Epithelial cell of proximal tubule (primary cell): ENCODE results near the gene PCSK5. TPM values are rescaled to one million over a fixed set of nuclear protein-coding genes. Genes with fewer than 3 reads are reported as not detected.

Source experiments
- DNase-seq: peaks from one replicate; pipeline ENCODE4 v3.0.0-alpha.2; 2011; ENCODE audit warnings: low read depth
- H3K4me3 ChIP-seq: 2 replicates; pipeline ENCODE4 v1.5.1; 2011; ENCODE audit warnings: low read depth, mild to moderate bottlenecking, low read length
- CTCF ChIP-seq: conservative IDR thresholded peaks from 2 replicates; pipeline ENCODE4 v1.5.1; 2012; ENCODE audit warnings: low read depth, mild to moderate bottlenecking, low read length
- total RNA-seq: library from RNA; depleted of rRNA; stranded (reverse); fragments of >200 nt; gene quantifications from 2 replicates; pipeline ENCODE4 v1.2.3, GENCODE V29; 2015

Gene PCSK5
- total RNA-seq, 1 donor from 2014 or later = 23.2 TPM

GRCh38 chr9:75907329-75907728, 16.9 kb downstream of the PCSK5 start:
- TF ChIP-seq CTCF = no peak
- no peak for DNase-seq
- no peak overlapping the region for H3K4me3 ChIP-seq

DNA sequence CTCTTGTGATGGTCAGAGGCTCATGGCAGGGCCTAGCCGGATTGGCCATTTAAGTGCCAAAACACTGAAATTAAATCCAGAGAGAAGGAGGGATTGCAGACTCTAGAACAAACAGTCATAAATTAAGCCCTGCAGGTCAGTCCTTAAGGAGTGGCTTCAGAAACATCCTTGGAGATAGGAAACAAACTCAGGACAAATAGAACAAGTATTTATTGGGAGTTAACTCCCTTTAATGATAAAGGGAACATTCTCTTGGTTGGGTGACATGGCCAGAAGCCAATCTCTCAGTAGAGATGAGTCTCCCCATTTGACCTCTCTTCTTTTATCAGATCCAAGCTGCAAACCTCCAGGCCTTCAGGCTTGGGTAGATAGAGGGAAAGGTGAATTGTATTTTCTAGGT, 17.4 kb downstream of the PCSK5 start:
- TF ChIP-seq CTCF = no peak
- no peak overlapping the region for H3K4me3 ChIP-seq
- no peak for DNase-seq

DNA sequence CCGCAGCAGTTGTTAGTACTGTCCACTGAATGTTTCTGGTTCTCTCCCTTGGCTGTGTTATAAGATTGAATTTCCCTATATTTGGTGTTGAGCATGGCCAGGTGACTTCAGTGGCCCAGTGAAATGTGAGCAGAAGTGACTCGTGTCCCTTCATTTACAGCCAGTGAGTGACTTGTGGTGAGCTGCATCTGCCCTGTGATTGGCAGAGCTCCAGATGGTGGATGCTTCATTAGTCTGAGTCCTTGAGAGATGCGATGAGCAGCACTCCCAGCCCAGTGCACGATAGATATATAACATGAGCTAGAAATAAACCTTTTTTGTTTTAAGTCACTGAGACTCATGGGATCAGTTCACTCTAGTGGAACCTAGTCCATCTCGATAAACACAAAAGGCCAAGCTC, 19.3 kb downstream of the PCSK5 start:
- H3K4me3 ChIP-seq = no peak overlapping the region
- TF ChIP-seq CTCF = no peak
- no peak for DNase-seq

DNA sequence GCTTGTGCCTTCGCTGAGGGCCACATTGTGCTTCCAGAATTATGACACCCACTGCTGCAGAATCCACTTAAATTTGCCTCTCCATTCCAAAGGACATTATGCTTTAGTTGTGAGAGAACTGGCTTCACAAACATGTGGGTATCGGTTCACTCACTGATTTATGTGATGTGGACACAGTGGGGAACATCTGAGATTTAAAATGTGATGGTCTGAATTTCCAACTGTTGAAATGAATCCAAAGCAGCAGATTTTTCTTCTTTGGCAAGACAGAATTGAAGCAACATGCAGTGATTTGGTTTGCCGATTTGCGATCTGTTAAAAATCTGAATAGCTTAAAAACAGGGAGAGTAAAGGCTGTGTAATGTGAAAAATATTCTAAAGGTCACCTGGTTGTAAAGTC, 20.3 kb downstream of the PCSK5 start:
- H3K4me3 ChIP-seq = no peak overlapping the region
- no peak for DNase-seq
- no peak for TF ChIP-seq CTCF

DNA sequence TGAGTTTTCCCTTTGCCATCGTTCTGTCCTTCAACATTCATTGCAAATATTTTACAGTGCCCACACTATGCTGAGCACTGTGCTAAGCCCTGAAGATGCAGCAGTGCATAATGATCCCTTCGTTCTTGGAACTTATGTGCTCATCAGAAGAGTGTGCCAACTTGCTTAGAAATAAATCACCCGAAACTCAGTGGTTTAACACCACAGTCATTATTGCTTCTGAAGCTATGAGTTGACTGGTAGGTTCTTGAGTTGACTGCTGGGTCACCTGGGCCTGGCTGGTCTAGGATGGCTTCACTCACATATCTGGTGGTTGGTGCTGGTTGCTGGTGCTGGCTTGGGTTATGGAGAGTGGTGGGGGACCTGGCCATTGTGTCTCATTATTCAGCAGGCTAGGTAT, 20.9 kb downstream of the PCSK5 start:
- no peak for TF ChIP-seq CTCF
- no peak overlapping the region for H3K4me3 ChIP-seq
- no peak for DNase-seq

DNA sequence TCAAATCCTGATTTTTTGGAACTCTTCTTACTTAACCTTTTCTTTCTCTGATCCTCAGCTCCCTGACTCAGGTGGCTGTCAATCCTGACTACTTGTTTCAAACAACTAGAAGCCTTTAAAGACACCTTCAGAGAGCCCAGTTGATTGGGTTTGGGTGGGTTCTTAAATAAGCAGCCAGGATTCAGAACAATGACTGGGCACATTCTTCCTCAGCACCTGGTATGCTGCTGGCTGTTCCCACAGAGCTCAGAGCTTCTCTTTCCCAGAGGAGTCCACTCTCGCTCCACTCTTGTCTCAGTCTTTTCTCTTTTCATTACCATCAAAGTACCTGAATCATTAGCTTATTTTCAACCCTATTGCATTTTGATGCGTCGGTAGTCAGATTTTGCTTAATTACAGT, 22.5 kb downstream of the PCSK5 start:
- no peak for DNase-seq
- TF ChIP-seq CTCF = no peak
- H3K4me3 ChIP-seq = no peak overlapping the region

- no peak for TF ChIP-seq CTCF
- no peak for DNase-seq
- no peak overlapping the region for H3K4me3 ChIP-seq
Observed at GRCh38 chr9:75914002-75914401, 23.5 kb downstream of the PCSK5 start.
